ENCODE measurements around the gene NOL9.

DNA sequence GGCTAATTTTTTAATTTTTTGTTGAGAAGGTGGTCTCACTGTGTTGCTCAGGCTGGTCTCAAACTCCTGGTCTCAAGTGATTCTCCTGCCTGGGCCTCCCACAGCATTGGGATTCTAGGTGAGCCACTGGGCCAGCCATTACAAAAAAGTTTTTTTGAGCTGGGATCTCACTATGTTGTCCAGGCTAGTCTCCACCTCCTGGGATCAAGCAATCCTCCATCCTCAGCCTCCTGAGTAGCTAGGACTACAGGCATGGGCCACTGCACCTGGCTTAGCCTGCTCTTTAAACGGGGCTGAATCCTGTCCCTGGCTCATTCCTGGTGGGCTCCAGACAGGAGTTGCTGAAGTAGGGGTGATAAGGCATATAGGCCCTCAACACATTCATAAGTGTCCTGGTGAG, 3.3 kb upstream of the NOL9 start:
- TF ChIP-seq, protein P1, sequence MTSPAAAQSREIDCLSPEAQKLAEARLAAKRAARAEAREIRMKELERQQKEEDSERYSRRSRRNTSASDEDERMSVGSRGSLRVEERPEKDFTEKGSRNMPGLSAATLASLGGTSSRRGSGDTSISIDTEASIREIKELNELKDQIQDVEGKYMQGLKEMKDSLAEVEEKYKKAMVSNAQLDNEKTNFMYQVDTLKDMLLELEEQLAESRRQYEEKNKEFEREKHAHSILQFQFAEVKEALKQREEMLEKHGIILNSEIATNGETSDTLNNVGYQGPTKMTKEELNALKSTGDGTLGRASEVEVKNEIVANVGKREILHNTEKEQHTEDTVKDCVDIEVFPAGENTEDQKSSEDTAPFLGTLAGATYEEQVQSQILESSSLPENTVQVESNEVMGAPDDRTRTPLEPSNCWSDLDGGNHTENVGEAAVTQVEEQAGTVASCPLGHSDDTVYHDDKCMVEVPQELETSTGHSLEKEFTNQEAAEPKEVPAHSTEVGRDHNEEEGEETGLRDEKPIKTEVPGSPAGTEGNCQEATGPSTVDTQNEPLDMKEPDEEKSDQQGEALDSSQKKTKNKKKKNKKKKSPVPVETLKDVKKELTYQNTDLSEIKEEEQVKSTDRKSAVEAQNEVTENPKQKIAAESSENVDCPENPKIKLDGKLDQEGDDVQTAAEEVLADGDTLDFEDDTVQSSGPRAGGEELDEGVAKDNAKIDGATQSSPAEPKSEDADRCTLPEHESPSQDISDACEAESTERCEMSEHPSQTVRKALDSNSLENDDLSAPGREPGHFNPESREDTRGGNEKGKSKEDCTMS (CRISPR knock-in tag; conservative IDR thresholded peaks at IDR 0.05) = no peak
- TF ChIP-seq CENPT (CRISPR knock-in tag; IDR thresholded peaks at IDR 0.05; ENCODE audit: low read depth) (no peak), KAT2B (IDR thresholded peaks at IDR 0.05; ENCODE audit: borderline replicate concordance, low read depth, low read length) (no peak), CBX2 (IDR thresholded peaks at IDR 0.05; ENCODE audit: low read depth, low read length) (no peak), CBX2 (CRISPR knock-in tag; IDR thresholded peaks at IDR 0.05; ENCODE audit: low read depth) (no peak), CEBPB (IDR thresholded peaks at IDR 0.05; ENCODE audit: borderline replicate concordance, low read depth, low read length) (no peak), ZNF274 (CRISPR knock-in tag; IDR thresholded peaks at IDR 0.05) (no peak), ESRRA (CRISPR knock-in tag; IDR thresholded peaks at IDR 0.05; ENCODE audit: low read depth) (no peak), SP1 (IDR thresholded peaks at IDR 0.05) (no peak), SP1 (CRISPR knock-in tag; IDR thresholded peaks at IDR 0.05) (no peak), ZBTB1 (CRISPR knock-in tag; IDR thresholded peaks at IDR 0.05; ENCODE audit: borderline replicate concordance) (no peak), HDAC2 (CRISPR knock-in tag; IDR thresholded peaks at IDR 0.05) (no peak), CHD2 (IDR thresholded peaks at IDR 0.05; ENCODE audit: low read depth, low read length) (no peak), ZNF674 (CRISPR knock-in tag; IDR thresholded peaks at IDR 0.05; ENCODE audit: low read depth) (no peak), EZH2 (conservative IDR thresholded peaks at IDR 0.05; ENCODE audit: low read depth, low read length) (no peak)
- TF ChIP-seq, protein P2, sequence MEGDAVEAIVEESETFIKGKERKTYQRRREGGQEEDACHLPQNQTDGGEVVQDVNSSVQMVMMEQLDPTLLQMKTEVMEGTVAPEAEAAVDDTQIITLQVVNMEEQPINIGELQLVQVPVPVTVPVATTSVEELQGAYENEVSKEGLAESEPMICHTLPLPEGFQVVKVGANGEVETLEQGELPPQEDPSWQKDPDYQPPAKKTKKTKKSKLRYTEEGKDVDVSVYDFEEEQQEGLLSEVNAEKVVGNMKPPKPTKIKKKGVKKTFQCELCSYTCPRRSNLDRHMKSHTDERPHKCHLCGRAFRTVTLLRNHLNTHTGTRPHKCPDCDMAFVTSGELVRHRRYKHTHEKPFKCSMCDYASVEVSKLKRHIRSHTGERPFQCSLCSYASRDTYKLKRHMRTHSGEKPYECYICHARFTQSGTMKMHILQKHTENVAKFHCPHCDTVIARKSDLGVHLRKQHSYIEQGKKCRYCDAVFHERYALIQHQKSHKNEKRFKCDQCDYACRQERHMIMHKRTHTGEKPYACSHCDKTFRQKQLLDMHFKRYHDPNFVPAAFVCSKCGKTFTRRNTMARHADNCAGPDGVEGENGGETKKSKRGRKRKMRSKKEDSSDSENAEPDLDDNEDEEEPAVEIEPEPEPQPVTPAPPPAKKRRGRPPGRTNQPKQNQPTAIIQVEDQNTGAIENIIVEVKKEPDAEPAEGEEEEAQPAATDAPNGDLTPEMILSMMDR (CRISPR knock-in tag; IDR thresholded peaks at IDR 0.05) = no peak
